Retinal pigment epithelial cell (primary cell): ENCODE data around the gene CDC14B.
"Not testable (repeated sequence)": the region's sequence is repeated elsewhere in the genome, so short reads cannot be mapped to it uniquely, and the experiment has no call there.

Source experiments
- DNase-seq: peaks from one replicate; pipeline ENCODE4 v3.0.0-alpha.2; 2010; ENCODE audit warnings: low read depth
- H3K4me3 ChIP-seq: 2 replicates; pipeline ENCODE4 v1.5.1; 2011; ENCODE audit warnings: mild to moderate bottlenecking, low read length, control low read depth, moderate library complexity
- CTCF ChIP-seq: conservative IDR thresholded peaks from 2 replicates; pipeline ENCODE4 v1.5.1; 2011; ENCODE audit warnings: low read depth, low read length, control low read depth, inconsistent platforms

The CDC14B gene

DNA sequence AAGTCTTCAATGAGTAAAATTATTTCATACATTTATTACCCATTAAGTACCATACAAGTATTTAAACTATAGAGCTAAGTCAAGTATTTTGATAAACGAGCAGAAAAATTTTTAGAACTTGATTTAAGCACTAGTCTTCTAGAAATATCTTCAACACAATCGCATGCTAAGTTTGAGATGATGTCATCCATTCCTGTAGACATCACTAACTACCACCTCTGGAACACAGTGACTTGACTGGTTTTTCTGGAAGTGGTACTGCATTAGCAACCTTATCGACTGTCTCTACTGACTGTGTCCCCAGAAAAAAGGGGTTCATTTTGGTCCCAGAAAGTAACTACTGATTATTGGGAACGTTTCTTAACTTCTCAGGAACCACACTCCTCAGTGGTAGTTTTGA, 69.0 kb downstream of the CDC14B start:
- DNase-seq: no peak
- no peak overlapping the region for H3K4me3 ChIP-seq
- TF ChIP-seq CTCF: no peak

DNA sequence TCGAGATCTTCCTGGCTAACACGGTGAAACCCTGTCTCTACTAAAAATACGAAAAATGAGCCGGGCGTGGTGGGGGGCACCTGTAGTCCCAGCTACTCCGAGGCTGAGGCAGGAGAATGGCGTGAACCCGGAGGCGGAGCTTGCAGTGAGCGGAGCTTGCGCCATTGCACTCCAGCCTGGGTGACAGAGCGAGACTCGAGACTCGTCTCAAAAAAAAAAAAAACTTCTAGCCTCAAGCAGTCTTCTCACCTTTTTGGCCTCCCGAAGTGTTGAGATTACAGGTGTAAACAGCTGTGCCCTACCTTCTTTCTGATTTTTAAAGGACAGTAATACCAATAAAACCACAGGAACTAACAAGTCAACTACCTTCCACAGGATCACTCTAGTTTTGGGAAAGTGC, 76.5 kb downstream of the CDC14B start:
- DNase-seq, H3K4me3 ChIP-seq: not testable (repeated sequence)

DNA sequence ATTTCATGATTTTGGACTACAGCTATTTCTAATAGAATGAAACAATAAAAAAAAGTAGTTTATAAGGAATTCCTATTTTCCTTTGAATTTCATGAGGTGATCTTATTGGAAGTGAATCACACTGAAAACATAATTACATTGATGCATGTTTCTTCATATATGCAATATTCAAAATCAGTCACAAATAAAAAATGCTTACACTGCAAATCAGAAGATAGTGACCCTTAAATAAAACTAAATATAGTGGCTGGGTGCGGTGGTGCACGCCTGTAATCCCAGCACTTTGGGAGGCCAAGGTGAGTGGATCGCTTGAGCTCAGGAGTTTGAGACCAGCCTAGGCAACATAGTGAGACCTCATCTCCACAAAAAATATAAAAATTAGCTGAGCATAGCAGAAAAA, 79.5 kb downstream of the CDC14B start:
- no peak overlapping the region for H3K4me3 ChIP-seq
- no peak for DNase-seq
- TF ChIP-seq CTCF: no peak

GRCh38 chr9:96532173-96532572, 87.5 kb downstream of the CDC14B start:
- no peak for TF ChIP-seq CTCF
- no peak overlapping the region for H3K4me3 ChIP-seq
- DNase-seq: no peak

DNA sequence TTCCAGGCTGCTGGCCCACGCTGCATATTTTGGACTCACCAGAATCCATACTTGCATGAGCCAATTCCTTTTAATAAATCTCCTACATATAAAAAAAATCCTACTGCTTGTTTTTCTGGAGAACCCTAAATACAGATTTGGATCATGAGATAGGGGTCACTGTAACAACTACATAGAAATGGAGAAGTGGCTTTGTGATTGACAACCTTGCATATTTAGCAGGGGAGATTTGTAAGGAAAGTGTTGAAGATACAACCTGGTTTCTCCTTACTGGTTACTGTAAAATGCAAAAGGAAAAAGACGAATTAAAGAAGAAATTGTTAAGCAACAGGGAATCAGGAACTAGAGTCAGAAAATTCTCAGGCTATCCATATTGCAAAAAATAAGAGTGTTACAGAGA, 94.9 kb downstream of the CDC14B start:
- no peak for TF ChIP-seq CTCF
- no peak for DNase-seq
- H3K4me3 ChIP-seq: no peak overlapping the region

GRCh38 chr9:96524045-96524444, 95.6 kb downstream of the CDC14B start:
- no peak overlapping the region for H3K4me3 ChIP-seq
- no peak for DNase-seq
- no peak for TF ChIP-seq CTCF

DNA sequence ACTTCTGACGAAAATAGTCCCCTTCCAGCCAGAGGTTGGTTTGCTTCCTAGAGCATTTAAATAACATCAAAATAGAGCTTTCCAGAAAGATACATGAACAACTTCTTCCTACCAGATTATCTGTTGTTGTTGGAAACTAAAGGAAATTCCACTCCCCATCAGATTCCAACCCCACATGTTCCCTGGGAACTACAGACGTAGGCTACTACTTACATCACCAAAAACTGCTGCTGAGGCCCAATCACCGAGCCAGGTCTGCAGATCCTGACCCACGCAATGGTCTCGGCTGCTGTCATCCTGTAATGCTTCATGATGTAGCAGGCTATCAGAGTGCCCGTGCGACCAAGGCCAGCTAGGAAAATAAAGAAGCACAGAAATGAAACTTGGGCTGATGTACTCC, 96.3 kb downstream of the CDC14B start:
- no peak for DNase-seq
- no peak for TF ChIP-seq CTCF
- no peak overlapping the region for H3K4me3 ChIP-seq

DNA sequence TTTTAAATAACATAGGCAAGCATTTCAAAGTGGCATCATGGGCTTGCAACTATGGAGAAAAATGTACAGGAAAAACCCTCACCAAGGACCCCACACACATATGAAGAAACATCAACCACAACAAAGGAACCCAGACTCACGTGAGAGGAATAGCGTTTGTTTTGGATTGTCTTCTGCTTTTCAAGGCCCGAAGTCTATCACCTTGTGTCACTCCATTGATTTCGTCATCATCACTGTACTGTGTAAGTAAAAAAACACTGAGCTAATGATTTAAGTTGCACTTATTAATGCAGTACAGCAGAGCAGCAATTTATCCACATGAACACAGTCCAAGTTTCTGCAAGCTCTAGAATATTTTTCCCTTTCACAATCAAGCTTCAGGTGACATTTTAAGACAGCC, 97.3 kb downstream of the CDC14B start:
- TF ChIP-seq CTCF: no peak
- DNase-seq: no peak
- H3K4me3 ChIP-seq: no peak overlapping the region
